Spleen (tissue), 7 donors: ENCODE results near the gene SLC5A11.

ENCODE experiments used
- POLR2A ChIP-seq, 3 donors: fragments of 450-650 bp; IDR thresholded peaks; one replicate each; pipeline ENCODE4 v1.5.1; 2017; ENCODE audit warnings: antibody characterized with exemption in 3 of 3, mild to moderate bottlenecking in 1 of 3
- POLR2AphosphoS5 ChIP-seq, 3 donors: sonication (generic); formaldehyde crosslinking; IDR thresholded peaks; one replicate each; pipeline ENCODE4 v1.5.1; 2017; ENCODE audit warnings: antibody characterized with exemption in 3 of 3
- TF ChIP-seq, protein P1 (sequence below), 11 experiments: fragments of 200-600 bp in 7 of 11; fragments of 450-650 bp in 4 of 11; sonication (generic) in 4 of 11; IDR thresholded peaks in 8 of 11; conservative IDR thresholded peaks in 3 of 11; 1 replicate in 7 of 11; 2 replicates in 4 of 11; pipeline versions ENCODE4 v1.4.0 to v1.8.0; 2016 to 2021; ENCODE audit warnings: antibody characterized with exemption in 11 of 11, inconsistent platforms in 4 of 11, mild to moderate bottlenecking in 1 of 11
- donor health status: DM: no; HTN: no; CAD: no; lungs with moderate emphysema.
- donor health status: DM: no; HTN: no; CAD: no.
- donor health status: DM: no; HTN: no; CAD: no.

GRCh38 chr16:24869033-24869432 is 23.3 kb downstream of the SLC5A11 start:
- TF ChIP-seq POLR2AphosphoS5 (IDR thresholded peaks at IDR 0.05) (no peak), POLR2A (IDR thresholded peaks at IDR 0.05) (no peak)
- TF ChIP-seq, protein P1, sequence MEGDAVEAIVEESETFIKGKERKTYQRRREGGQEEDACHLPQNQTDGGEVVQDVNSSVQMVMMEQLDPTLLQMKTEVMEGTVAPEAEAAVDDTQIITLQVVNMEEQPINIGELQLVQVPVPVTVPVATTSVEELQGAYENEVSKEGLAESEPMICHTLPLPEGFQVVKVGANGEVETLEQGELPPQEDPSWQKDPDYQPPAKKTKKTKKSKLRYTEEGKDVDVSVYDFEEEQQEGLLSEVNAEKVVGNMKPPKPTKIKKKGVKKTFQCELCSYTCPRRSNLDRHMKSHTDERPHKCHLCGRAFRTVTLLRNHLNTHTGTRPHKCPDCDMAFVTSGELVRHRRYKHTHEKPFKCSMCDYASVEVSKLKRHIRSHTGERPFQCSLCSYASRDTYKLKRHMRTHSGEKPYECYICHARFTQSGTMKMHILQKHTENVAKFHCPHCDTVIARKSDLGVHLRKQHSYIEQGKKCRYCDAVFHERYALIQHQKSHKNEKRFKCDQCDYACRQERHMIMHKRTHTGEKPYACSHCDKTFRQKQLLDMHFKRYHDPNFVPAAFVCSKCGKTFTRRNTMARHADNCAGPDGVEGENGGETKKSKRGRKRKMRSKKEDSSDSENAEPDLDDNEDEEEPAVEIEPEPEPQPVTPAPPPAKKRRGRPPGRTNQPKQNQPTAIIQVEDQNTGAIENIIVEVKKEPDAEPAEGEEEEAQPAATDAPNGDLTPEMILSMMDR (IDR thresholded peaks at IDR 0.05 in 8 of 11, conservative IDR thresholded peaks at IDR 0.05 in 3 of 11) = no peak
